H1 (cell line): ENCODE results near the gene CSF2RB.

Source experiments
- ATF2 ChIP-seq: IDR thresholded peaks from 2 replicates; pipeline ENCODE4 v1.6.1; 2012; ENCODE audit warnings: low read length, inconsistent platforms
- CTCF ChIP-seq, 3 experiments: IDR thresholded peaks; 1 replicate in 2 of 3; 2 replicates in 1 of 3; pipeline versions ENCODE4 v1.5.1 to v1.6.1; 2011; ENCODE audit warnings: low read length in 3 of 3, mild to moderate bottlenecking in 3 of 3, inconsistent platforms in 2 of 3, low read depth in 1 of 3, moderate library complexity in 1 of 3; ENCODE audit not compliant: insufficient read depth in 1 of 3; ENCODE audit errors: control extremely low read depth in 1 of 3
- EZH2 ChIP-seq: fragments of 200-600 bp; sonication (generic); IDR thresholded peaks from 2 replicates; pipeline ENCODE4 v1.7.1; 2012; ENCODE audit warnings: low read depth, mild to moderate bottlenecking, moderate library complexity, low read length, inconsistent platforms; ENCODE audit not compliant: severe bottlenecking

DNA sequence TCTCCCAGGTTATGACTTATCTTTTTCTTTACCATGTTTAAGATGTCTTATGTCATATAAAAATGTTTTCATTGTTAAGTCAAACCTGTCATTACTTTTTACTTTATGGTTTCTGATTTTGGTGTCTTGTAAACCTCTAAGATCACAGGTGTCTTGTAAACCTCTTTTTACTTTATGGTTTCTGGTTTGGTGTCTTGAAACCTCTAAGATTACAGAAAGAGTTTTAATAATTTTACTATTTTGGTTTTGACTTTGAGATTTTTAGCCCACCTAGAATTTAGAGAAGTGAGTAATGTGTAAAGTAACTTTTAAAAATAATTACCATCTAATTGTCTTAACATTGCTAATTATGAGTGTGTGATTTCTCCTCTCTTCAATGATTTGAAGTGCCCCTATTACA lies 2.6 kb downstream of the CSF2RB start:
- TF ChIP-seq EZH2: no peak
- TF ChIP-seq ATF2: no peak
- TF ChIP-seq CTCF (IDR thresholded peaks at IDR 0.05; ENCODE audit: control extremely low read depth in 1 of 3, insufficient read depth in 1 of 3, low read depth in 1 of 3, low read length in 3 of 3): no peak
